ENCODE data around the gene SVEP1. TPM values are rescaled to one million over a fixed set of nuclear protein-coding genes. Genes with fewer than 3 reads are reported as not detected.

SVEP1 gene
- total RNA-seq, 2 donors from 2014 or later: 6.5 to 16.9 TPM

Other genes starting within 250 kb of the SVEP1 start
- gene TXNDC8, start 241.9 kb downstream of the SVEP1 start, total RNA-seq: not detected
- gene MUSK, start 89.0 kb upstream of the SVEP1 start, total RNA-seq: 1 to 10 TPM; 2.4 to 3.5 TPM

Data from left colon (tissue), 2 donors.